HG03039 (cell line): ENCODE data around the gene IP6K3.

ENCODE experiments used
- ATAC-seq: cut with Tn5 transposase; IDR thresholded peaks from one replicate; pipeline ENCODE4 v1.9.1; 2021; ENCODE audit warnings: mild to moderate bottlenecking, moderate library complexity; ENCODE audit not compliant: unreplicated experiment

IP6K3 gene

GRCh38 chr6:33692078-33692759 lies 54.5 kb downstream of the IP6K3 start:
- no peak for ATAC-seq

GRCh38 chr6:33691456-33692077 lies 55.1 kb downstream of the IP6K3 start:
- ATAC-seq = no peak

DNA sequence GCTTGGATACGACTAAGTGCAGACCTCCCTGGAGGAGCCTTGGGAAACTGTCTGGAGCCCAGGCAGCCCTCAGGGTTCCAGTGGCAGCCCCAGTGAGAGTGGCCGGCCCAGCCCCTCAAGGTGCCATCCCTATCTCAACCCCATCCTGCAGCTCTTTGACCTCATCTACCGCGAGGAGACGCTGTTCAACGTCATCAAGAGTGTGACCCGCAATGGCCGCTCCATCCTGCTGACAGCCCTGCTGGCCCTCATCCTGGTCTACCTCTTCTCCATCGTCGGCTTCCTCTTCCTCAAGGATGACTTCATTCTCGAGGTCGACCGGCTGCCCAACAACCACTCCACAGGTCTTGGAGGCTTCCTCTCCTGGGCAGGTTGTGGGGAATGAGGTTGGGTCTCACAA lies 55.9 kb downstream of the IP6K3 start:
- no peak for ATAC-seq

- no peak for ATAC-seq
Observed at GRCh38 chr6:33689879-33690278, 56.8 kb downstream of the IP6K3 start.

DNA sequence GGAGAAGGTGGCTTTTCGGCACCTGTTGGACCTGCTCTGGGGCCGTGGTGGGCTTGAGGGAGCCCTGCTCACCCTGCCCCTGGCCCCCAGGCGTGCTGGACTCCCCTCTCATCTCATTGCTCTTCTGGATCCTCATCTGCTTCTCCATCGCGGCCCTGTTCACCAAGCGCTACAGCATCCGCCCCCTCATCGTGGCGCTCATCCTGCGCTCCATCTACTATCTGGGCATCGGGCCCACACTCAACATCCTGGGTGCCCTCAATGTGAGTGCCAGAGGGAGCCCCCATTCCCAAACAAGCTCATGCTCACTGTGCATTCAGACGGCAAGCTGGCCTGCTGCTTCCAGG lies 57.6 kb downstream of the IP6K3 start:
- ATAC-seq = no peak

GRCh38 chr6:33688451-33689147 lies 58.1 kb downstream of the IP6K3 start:
- no peak for ATAC-seq

- ATAC-seq = no peak
Observed at GRCh38 chr6:33688006-33688405, 58.7 kb downstream of the IP6K3 start.

GRCh38 chr6:33686981-33687975 lies 59.4 kb downstream of the IP6K3 start:
- ATAC-seq = no peak

DNA sequence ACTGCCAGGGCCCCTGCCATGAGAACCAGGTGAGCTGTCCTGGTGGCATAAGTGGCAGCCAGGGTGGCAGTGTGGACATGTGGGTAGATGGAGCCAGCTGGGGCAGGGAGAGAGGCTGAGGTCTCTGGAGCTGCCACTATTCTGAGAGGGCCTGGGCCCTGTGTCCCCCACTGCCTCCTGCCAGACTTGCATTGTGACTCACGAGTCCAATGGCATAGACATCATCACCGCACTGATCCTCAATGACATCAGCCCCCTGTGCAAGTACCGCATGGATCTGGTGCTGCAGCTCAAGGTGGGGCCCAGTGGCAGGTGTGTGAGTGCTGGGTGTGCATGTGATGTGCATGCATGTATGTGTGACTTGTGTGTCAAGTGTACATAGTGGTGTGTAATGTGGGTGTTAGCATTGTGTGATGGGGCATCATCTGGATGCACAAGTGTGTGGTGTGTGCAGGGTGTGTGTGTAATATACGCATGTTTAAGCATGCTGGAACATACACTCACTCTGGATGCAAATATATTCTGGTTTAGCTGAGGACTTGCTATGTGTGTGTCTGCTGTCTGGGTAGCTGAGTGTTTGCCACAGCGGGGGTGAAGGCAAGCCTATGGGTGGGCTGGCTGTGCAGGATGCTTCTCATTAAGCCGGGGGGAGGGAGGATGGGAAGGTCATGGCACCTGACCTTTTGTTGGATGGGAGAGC lies 60.3 kb downstream of the IP6K3 start:
- ATAC-seq = no peak

GRCh38 chr6:33685411-33686224 lies 61.1 kb downstream of the IP6K3 start:
- ATAC-seq = no peak

DNA sequence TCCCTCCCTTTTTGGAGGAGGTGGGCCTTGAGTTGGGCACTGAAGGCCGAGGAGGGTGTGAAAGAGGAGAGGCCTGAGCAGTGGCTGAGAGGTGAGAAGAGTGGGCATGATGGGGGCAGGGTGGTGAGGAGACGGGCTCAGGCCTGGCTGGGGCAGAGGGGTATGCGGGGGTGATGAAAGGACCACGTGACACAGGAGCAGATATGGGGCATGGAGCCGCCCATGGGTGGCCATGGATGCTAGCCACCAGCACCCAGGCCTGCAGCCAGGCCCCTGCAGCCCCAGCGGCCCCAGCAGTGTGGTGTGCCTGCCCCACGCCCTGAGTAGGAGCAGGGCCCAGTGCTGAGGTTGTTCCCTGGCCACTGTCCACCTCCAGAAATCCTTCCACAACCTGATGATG lies 61.7 kb downstream of the IP6K3 start:
- no peak for ATAC-seq

GRCh38 chr6:33684428-33684896 lies 62.2 kb downstream of the IP6K3 start:
- no peak for ATAC-seq

DNA sequence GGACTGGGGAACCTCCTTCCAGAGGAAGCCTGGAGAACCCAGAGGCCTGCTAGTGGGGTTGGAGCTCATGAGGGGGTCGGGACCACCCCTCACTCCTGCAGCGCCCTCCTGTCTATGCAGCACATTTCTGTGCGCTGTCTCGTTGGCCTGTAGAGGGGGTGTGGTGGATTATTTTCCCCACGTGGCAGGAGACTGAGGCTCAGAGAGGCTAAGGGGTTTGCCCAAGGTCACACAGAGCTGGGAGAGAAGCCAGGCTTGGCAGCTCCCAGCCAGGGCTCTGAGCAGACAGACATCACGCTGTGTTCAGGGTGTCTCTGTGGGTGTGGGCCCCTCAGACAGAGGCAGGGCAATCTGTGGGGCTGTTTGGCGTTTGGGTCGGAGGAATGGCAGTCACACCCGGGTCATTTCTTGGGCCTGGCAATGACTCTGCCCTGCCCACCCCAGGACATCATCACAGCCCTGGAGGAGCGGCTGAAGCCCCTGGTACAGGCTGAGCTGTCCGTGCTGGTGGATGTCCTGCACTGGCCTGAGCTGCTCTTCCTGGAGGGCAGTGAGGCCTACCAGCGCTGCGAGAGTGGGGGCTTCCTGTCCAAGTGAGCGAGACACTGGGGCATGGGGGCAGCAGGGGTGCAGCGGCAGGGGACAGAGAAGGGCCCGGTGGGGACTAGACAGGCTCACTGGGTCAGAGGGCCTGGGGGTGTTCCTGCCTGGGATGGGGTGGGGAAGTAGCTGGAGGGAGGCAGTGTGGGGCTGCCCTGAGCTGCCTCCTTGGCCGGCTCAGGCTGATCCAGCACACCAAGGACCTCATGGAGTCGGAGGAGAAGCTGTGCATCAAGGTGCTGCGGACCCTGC lies 62.9 kb downstream of the IP6K3 start:
- ATAC-seq = no peak

DNA sequence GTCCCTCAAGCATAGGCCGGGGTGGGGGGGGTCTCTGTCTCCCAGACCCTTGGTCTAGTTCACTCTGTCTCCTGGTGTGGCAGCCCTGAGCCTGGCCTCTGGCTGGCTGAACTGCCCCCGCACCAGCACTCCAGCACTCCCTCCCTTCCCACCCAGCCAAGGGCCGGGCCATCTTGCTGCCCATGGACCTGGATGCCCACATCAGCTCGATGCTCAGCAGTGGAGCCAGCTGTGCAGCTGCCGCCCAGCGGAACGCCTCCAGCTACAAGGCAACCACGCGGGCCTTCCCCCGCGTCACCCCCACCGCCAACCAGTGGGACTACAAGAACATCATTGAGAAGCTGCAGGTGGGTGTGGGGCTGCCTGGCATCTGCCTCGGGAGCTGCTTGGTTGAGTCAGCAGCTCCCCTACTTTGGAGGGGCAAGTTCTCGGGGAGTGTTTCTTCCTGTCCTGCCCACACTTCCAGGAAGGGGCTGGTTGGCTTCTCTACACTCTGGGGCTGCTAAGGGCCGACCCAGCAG lies 63.6 kb downstream of the IP6K3 start:
- ATAC-seq = no peak

GRCh38 chr6:33682341-33682740 lies 64.4 kb downstream of the IP6K3 start:
- ATAC-seq = no peak

GRCh38 chr6:33679761-33680160 lies 66.9 kb downstream of the IP6K3 start:
- no peak for ATAC-seq

- ATAC-seq = no peak
Observed at GRCh38 chr6:33678932-33679490, 67.7 kb downstream of the IP6K3 start.
